ENCODE measurements around the gene SEMA3A. TPM values are rescaled to one million over a fixed set of nuclear protein-coding genes. Genes with fewer than 3 reads are reported as not detected.
"Not testable (repeated sequence)": the region's sequence is repeated elsewhere in the genome, so short reads cannot be mapped to it uniquely, and the experiment has no call there.

Gene SEMA3A
- total and polyA plus RNA-seq, 3 donors from 2014 or later = 1.4 to 3.9 (median 2.0) TPM

- Histone ChIP-seq H3K27ac (no peak overlapping the region), H3K27me3 (no peaks in the 10 kb centered on the region), H3K36me3 (ENCODE audit: low read depth, missing control alignments) (no peaks in the 10 kb centered on the region), H3K4me3 (no peak overlapping the region), H3K9me3 (no peaks in the 10 kb centered on the region), H3K4me1 (no peaks in the 10 kb centered on the region)
- TF ChIP-seq CTCF (IDR thresholded peaks at IDR 0.05) (no peak), POLR2A (IDR thresholded peaks at IDR 0.05) (no peak)
- DNase-seq = no peak
- intact Hi-C loops (cut with DNase I; ENCODE audit: low total_unique reads) = no loop called here
- WGBS, 2 donors = 84 to 96% methylated on average over 2 of the region's 2 CpGs
Measured at GRCh38 chr7:84224505-84224904, 29.9 kb upstream of the SEMA3A start.

- H3K9me3 ChIP-seq = no peaks in the 10 kb centered on the region
- WGBS, 2 donors = 95 to 97% methylated on average over 2 of the region's 2 CpGs
- H3K36me3 ChIP-seq (ENCODE audit: low read depth, missing control alignments) = no peaks in the 10 kb centered on the region
- no peaks in the 10 kb centered on the region for H3K4me1 ChIP-seq
- intact Hi-C loops (cut with DNase I; ENCODE audit: low total_unique reads) = no loop called here
- no peak overlapping the region for H3K4me3 ChIP-seq
- DNase-seq = no peak
- no peaks in the 10 kb centered on the region for H3K27me3 ChIP-seq
- H3K27ac ChIP-seq = no peak overlapping the region
- TF ChIP-seq POLR2A (IDR thresholded peaks at IDR 0.05) = no peak
- TF ChIP-seq CTCF (IDR thresholded peaks at IDR 0.05) = no peak
Measured at GRCh38 chr7:84219310-84219709, 24.7 kb upstream of the SEMA3A start.

- 60 to 64% methylated on average over 2 of the region's 2 CpGs for WGBS, 2 donors
- intact Hi-C loops (cut with DNase I; ENCODE audit: low total_unique reads) = no loop called here
Measured at GRCh38 chr7:84218681-84219080, 24.1 kb upstream of the SEMA3A start.

GRCh38 chr7:84216472-84216871 is 21.9 kb upstream of the SEMA3A start:
- DNase-seq = no peak
- Histone ChIP-seq H3K4me3 (no peak overlapping the region), H3K9me3 (no peaks in the 10 kb centered on the region), H3K4me1 (no peaks in the 10 kb centered on the region), H3K36me3 (ENCODE audit: low read depth, missing control alignments) (no peaks in the 10 kb centered on the region), H3K27me3 (no peaks in the 10 kb centered on the region), H3K27ac (no peak overlapping the region)
- whole genome bisulfite sequencing, 2 donors = 66 to 70% methylated on average over 1 of the region's 1 CpG
- intact Hi-C loops (cut with DNase I; ENCODE audit: low total_unique reads) = no loop called here
- TF ChIP-seq POLR2A (IDR thresholded peaks at IDR 0.05) (no peak), CTCF (IDR thresholded peaks at IDR 0.05) (no peak)

More at GRCh38 chr7:84218681-84219080, 24.1 kb upstream of the SEMA3A start:
- no peak overlapping the region for H3K4me3 ChIP-seq
- no peaks in the 10 kb centered on the region for H3K27me3 ChIP-seq
- no peaks in the 10 kb centered on the region for H3K9me3 ChIP-seq
- no peak for TF ChIP-seq POLR2A (IDR thresholded peaks at IDR 0.05)
- TF ChIP-seq CTCF (IDR thresholded peaks at IDR 0.05) = no peak
- H3K27ac ChIP-seq = no peak overlapping the region
- no peaks in the 10 kb centered on the region for H3K36me3 ChIP-seq (ENCODE audit: low read depth, missing control alignments)
- no peak for DNase-seq
- no peaks in the 10 kb centered on the region for H3K4me1 ChIP-seq

- H3K4me1 ChIP-seq; H3K27ac ChIP-seq; intact Hi-C loops (cut with DNase I; ENCODE audit: low total_unique reads); H3K4me3 ChIP-seq; H3K9me3 ChIP-seq; H3K27me3 ChIP-seq; H3K36me3 ChIP-seq (ENCODE audit: low read depth, missing control alignments); DNase-seq: not testable (repeated sequence)
- 90 to 91% methylated on average over 6 of the region's 6 CpGs for WGBS, 2 donors
Measured at GRCh38 chr7:84214757-84215156, 20.2 kb upstream of the SEMA3A start.
